Measurements from ENCODE around the gene TMPRSS6. TPM values are rescaled to one million over a fixed set of nuclear protein-coding genes. Genes with fewer than 3 reads are reported as not detected.
A peak's percentile ranks its signal among the peaks of the same experiment; 100 is the strongest.

TMPRSS6 gene
- total RNA-seq, 4 donors from 2014 or later = under 0.01 to 0.09 TPM; not detected in 2

DNA sequence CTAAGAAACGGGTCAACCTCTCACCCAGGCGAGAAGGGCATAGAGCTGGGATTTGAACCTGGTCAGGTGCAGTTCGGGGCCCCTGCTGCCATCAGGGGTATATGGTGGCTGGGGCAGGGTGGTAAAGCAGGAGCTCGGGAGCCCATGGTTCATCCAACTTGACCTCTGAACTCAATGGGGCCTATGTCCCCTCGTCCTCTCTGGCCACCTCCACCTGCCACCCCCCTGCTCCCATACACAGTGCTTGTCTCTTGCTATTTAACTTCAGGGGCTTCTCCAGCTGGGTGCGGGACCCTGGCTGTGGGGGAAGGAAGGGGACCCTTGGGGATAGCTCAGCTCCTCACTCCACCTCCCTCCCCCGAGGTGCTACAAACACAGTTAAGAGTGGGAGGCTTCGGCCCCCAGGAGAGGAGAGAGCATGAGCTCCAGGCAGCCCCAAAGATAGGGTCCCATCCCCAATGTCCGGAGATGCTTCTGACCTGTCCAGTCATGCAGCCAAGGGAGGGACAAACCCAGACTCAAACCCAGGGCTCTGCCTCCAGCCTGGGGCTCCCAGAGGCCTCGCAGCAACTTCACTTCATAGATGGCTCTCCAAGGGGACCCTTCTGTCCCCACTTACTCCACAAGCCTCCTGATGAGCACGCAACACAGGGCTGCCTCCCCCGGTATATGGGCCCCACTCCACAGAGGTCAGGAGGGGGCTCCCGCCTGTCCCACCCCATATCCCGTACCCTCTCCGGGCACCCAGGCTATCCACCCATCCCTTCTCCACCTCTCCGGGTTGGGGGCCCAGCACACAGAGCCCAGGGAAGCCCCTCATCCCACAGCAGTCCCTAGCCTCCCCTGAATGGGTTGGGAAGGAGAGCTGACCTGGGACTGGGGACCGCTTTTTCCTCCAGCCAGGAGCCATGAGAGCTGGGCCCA, 39.5 kb upstream of the TMPRSS6 start:
- intact Hi-C loops (cut with DNase I) = no loop called here

GRCh38 chr22:37148031-37148651, 38.6 kb upstream of the TMPRSS6 start:
- Histone ChIP-seq H3K27ac (peak overlapping the region in 1 of 4 donors; percentile 43), H3K4me1 (peaks cover 0 to 41% (median 6%) of the 10 kb centered on the region in 3 donors), H3K4me3 (peak overlapping the region in 2 of 4 donors; percentile 37 to 39), H3K9me3 (no peaks in the 10 kb centered on the region), H3K27me3 (peaks cover 0 to 25% (median 0%) of the 10 kb centered on the region in 4 donors), H3K36me3 (no peaks in the 10 kb centered on the region)
- 77 to 78% methylated on average over 11 to 13 of the region's 17 CpGs for WGBS, 2 donors
- DNase-seq = no peak
- TF ChIP-seq POLR2A (IDR thresholded peaks at IDR 0.05) (no peak), CTCF (IDR thresholded peaks at IDR 0.05) (no peak)
- intact Hi-C loops (cut with DNase I) = no loop called here

More for the DNA sequence above, 39.5 kb upstream of the TMPRSS6 start:
- H3K36me3 ChIP-seq = no peaks in the 10 kb centered on the region
- 65 to 93% methylated on average over 3 to 5 of the region's 17 CpGs for WGBS, 2 donors
- no peak for TF ChIP-seq POLR2A (IDR thresholded peaks at IDR 0.05)
- no peak for TF ChIP-seq CTCF (IDR thresholded peaks at IDR 0.05)
- no peaks in the 10 kb centered on the region for H3K9me3 ChIP-seq
- H3K27ac ChIP-seq = peak overlapping the region in 3 of 4 donors; percentile 43 to 59 (median 49)
- H3K27me3 ChIP-seq = peaks cover 0 to 24% (median 0%) of the 10 kb centered on the region in 4 donors
- peak overlapping the region; percentile 12 to 39 (median 30) for H3K4me3 ChIP-seq
- DNase-seq = no peak
- H3K4me1 ChIP-seq = peaks cover 0 to 32% (median 6%) of the 10 kb centered on the region in 3 donors

DNA sequence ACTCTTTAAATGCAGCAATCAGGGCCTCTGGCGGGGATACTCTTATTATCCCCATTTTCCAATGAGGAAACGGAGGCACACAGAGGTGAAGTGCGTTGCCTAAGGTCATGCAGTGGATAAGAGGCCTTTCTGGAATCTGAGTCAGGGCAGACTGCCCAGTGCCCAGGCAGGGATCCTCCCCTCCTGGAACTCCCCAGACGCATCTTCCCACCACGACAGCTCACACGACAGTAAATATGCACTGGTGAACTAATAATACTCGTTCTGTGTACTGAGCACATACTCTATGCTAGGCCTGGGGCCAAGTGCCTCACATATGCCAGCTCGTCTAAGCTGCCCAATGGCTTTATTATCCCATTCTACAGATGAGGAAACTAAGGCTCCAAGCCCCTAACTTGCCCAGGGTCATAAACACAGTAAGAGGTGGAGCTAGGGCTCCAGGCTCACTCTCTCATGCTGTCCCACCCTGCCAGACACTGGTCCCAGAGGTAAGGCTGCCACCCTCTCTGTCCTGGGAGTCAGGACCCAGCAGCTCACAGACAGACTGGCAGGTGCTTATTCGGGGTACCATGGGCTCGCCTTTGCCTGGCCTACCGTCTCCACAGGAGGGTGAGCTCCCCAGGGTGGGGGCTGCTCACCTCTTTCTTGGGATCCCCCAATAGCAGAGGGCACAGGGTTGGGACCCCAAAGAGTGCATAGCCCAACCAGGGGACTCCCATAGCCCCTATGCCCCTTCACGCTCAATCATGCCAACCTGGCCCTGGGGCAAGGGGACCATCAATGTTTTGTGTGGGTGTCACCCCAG, 37.9 kb upstream of the TMPRSS6 start:
- DNase-seq = no peak
- 61 to 64% methylated on average over 7 to 8 of the region's 12 CpGs for WGBS, 2 donors
- Histone ChIP-seq H3K4me1 (peaks cover 0 to 45% (median 6%) of the 10 kb centered on the region in 3 donors), H3K27ac (no peak overlapping the region), H3K4me3 (peak overlapping the region in 2 of 4 donors; percentile 37 to 39), H3K27me3 (peaks cover 0 to 25% (median 0%) of the 10 kb centered on the region in 4 donors), H3K9me3 (no peaks in the 10 kb centered on the region), H3K36me3 (no peaks in the 10 kb centered on the region)
- intact Hi-C loops (cut with DNase I) = no loop called here
- TF ChIP-seq POLR2A (IDR thresholded peaks at IDR 0.05) (no peak), CTCF (IDR thresholded peaks at IDR 0.05) (no peak)

DNA sequence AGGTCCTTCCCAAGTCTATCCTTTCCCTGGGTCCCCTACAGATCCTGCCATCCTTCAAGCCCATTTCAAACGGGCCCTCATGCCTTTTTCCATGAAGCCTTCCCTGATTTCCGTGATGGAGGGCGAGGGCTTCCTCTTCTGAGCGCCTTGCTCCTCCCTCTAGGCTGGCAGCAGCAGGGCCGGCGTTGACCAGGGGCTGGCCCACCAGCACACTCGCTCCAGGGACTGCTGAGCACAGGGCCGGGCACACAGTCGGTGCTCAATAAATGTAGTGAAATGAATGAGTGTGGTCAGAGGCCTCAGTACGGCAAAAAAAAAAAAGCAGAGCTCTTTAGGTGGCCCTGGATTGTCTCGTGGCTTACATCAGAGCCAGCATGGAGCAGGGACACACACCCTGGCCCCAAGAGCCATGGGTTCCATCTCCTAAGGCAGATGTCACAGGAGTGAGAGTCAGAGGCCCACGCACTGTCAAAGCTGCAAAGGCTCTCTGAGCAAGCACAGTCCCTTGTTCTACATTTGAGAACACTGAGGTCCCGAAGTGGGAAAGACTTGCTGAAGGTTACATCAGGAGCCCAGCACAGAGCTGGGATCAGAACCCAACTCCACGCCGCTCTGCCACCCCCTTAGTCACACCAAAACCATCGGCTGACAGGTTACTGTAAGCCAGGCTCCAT, 37.1 kb upstream of the TMPRSS6 start:
- WGBS, 2 donors = 67 to 78% methylated on average over 9 to 16 of the region's 16 CpGs
- no peak overlapping the region for H3K27ac ChIP-seq
- intact Hi-C loops (cut with DNase I) = no loop called here
- peaks cover 0 to 45% (median 6%) of the 10 kb centered on the region in 3 donors for H3K4me1 ChIP-seq
- no peaks in the 10 kb centered on the region for H3K9me3 ChIP-seq
- H3K36me3 ChIP-seq = no peaks in the 10 kb centered on the region
- peaks cover 0 to 25% (median 0%) of the 10 kb centered on the region in 4 donors for H3K27me3 ChIP-seq
- H3K4me3 ChIP-seq = peak overlapping the region in 1 of 4 donors; percentile 39
- TF ChIP-seq CTCF (IDR thresholded peaks at IDR 0.05) (no peak), POLR2A (IDR thresholded peaks at IDR 0.05) (no peak)
- DNase-seq = no peak

All from esophagus squamous epithelium (tissue), 5 donors.